Left ventricle myocardium superior (tissue), 1 donor: ENCODE results near the gene GSTA1. TPM values are rescaled to one million over a fixed set of nuclear protein-coding genes. Genes with fewer than 3 reads are reported as not detected.
"Not testable (repeated sequence)": the region's sequence is repeated elsewhere in the genome, so short reads cannot be mapped to it uniquely, and the experiment has no call there.

Source experiments
- ATAC-seq: fragments of 200-7000 bp; cut with Tn5 transposase; one replicate; pipeline ENCODE4 v1.9.1; 2020; ENCODE audit warnings: mild to moderate bottlenecking, moderate library complexity
- DNase-seq: peaks from one replicate; pipeline ENCODE4 v3.0.0-alpha.2; 2020
- intact Hi-C: fragments of 100-400 bp; cut with micrococcal nuclease; formaldehyde crosslinking; loops from one replicate; pipeline ENCODE4 v1.11.0; 2022
- long read RNA-seq: library from polyadenylated mRNA; unstranded; transcript quantifications from one replicate; pipeline ENCODE4 v2.0.0, GENCODE V29; 2021
- total RNA-seq: library from RNA; stranded (reverse); fragmentation: NEBNext Ultra II Directional; extraction: Animal tissue kit (Norgen Biotek cat#: 25700); gene quantifications from one replicate; pipeline ENCODE4 v1.2.1, GENCODE V29; 2021
- donor health status: DM: no; HTN: yes; CAD: no; lungs with severe emphysema.

Gene GSTA1
- not detected for total RNA-seq
- long read RNA-seq, result 0 reads

DNA sequence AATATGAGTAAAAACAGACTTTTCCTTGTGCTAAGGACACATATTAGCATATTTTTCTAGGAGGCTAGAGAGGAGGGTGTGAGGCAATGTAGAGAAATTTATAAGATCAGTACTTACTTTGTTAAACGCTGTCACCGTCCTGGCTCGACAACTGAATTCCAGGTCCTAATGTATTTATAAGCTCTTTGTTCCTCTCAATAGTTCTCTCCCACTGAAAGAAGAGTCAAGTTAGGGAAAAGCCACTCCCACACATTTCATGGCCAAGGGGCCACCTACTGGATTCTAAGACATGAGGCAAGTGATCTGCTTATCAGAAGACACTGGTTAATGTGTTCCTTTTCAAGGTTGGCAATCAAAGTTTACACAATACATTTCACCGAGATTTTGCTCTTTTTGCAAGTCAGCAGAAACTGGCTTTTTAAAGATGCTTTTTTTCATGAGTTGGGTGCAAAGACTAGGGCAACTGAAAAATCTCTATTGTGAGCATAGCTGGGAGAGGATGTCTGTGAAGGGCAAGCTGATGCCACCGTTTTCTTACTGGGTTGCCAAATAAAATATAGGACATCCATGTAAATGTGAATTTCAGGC lies at the start of gene GSTA1:
Gene GSTA1, minus strand, starts transcription at position 149 of the 588 bp plus-strand sequence. CDS start 4,549 bp downstream, outside the sequence.
- ATAC-seq, DNase-seq, intact Hi-C loops: not testable (repeated sequence)

DNA sequence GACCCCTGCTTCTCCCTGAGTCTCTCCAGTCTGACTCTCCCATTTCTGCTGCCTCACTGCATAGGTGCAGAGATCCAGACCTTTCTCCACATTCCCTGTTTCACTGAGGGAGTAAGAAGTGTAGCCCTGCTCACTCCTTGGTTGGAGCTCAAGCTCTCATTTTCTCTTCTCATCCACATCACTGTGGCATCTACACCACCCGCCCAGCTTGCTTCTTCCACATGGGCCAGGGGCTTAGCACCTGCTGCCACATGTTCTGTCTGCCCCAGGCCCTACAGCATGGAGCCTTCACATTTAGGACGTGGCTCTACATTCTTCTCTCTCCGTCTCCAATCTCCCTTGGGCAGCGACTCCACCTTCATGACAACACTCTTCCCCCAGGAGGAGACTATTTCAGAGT lies 45.5 kb upstream of the GSTA1 start:
- intact Hi-C loops, result no loop called here
- ATAC-seq (no peak), DNase-seq (no peak)

GRCh38 chr6:52846002-52846401 lies 42.4 kb upstream of the GSTA1 start:
- DNase-seq (no peak), ATAC-seq (no peak)
- intact Hi-C loops, result no loop called here

DNA sequence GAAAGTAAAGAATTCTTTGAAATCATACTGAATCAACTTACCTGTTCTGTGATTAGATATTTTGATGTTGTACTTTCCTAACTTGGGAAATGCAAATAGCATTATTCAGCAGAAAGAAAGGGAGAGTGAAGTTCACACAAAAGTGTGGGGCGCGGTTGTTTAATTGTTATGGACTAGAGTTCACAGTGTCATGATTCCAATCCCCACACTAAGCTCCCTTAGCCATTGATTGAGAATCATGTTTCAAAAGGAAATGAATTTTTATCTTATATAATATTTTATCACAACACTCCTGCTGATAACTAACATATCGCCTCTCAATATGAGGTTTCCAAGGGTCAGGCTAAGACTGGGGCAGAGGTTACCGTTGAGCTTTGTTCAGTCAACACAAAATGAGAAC lies 40.0 kb upstream of the GSTA1 start:
- ATAC-seq (no peak), DNase-seq (no peak)
- intact Hi-C loops, result no loop called here

- intact Hi-C loops, result no loop called here
- ATAC-seq (no peak), DNase-seq (no peak)
These were observed 37.4 kb upstream of the GSTA1 start, which contains the start of gene GSTA5 for GRCh38 chr6:52840763-52841585. Gene GSTA5, minus strand, starts transcription at chr6:52840813.

DNA sequence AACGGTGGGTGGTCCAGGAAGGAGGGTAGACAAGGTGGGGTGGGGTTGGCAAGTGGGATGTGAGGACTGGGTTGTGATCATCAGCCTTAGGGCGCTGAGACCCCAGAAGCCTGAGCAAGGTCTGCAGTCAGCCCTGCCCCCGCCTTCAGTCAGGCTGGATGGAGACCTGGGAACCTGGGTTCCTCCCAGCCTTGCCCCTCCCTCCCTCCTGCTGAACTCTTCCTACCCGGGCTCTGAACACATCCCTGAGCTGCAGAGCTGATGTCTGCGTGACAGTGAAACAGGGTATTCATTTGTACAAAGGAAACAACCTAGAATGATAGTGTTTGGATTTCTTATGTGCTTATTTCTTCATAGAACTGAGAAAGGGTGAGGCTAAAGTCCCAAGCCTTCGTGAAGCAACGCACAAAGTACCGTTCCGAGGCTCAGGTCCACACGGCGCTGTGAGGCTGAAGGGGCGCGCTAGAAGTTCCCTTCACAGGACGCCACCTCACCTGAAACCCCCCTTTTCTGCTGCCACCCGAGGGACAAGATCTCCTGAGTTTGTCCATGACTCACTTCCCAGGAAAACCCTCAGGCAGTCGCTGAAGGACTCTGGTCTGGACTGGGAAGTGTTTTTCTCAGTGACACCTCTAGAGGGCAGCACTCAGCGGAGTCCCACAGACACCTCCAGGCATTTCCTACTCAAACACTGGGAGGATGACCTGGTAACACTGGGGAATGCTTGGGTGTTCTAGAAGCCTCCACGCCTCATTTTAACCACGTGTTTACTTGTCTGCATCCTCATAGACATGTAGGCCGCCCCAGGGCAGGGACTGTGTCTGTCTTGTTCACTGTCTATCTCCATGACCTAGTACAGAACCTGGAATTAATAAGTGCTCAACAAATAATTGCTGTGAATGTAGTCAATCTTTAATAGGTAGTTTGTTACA lies 35.8 kb upstream of the GSTA1 start:
- peak; percentile 44 for ATAC-seq
- intact Hi-C loops, result no loop called here
- DNase-seq, result no peak

- ATAC-seq, result no peak
- intact Hi-C loops, result no loop called here
- no peak for DNase-seq
These were observed 30.9 kb upstream of the GSTA1 start for GRCh38 chr6:52834481-52834880.

DNA sequence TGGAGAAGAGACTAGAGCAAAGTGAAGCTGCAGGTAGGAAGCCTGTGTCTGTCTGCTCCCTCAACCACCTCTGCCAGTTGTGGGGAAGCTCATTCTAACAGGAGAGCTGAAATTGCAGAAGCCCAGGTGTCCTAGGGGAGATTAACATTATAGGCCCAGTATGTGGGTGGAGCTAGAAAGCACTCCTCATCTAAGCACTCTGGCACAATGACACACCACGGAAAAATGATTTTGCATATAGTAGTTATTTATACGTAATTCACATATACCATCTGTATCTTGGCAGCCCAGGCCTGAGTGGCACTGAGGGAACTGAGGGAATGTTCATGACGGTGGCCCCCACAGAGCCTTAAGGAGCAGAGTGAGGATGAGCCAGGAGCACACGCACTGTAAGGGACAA lies 27.3 kb upstream of the GSTA1 start:
- ATAC-seq, intact Hi-C loops, DNase-seq: not testable (repeated sequence)

- ATAC-seq (no peak), DNase-seq (no peak)
- intact Hi-C loops, result no loop called here
These were observed 25.6 kb upstream of the GSTA1 start for GRCh38 chr6:52829046-52829817.

DNA sequence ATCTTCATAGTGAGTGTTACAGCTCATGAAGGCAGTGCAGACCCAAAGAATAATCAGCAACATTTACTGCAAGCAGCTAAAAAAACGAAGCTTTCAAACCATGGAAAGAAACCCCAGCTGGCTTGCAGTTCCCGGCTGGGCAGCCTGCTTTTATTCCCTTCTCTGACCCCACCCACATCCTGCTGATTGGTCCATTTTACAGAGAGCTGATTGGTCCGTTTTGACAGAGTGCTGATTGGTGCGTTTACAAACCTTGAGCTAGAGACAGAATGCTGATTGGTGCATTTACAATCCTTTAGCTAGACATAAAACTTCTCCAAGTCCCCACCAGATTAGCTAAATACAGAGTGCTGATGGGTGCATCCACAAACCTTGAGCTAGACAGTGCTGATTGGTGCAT lies 25.0 kb upstream of the GSTA1 start:
- intact Hi-C loops, DNase-seq, ATAC-seq: not testable (repeated sequence)

DNA sequence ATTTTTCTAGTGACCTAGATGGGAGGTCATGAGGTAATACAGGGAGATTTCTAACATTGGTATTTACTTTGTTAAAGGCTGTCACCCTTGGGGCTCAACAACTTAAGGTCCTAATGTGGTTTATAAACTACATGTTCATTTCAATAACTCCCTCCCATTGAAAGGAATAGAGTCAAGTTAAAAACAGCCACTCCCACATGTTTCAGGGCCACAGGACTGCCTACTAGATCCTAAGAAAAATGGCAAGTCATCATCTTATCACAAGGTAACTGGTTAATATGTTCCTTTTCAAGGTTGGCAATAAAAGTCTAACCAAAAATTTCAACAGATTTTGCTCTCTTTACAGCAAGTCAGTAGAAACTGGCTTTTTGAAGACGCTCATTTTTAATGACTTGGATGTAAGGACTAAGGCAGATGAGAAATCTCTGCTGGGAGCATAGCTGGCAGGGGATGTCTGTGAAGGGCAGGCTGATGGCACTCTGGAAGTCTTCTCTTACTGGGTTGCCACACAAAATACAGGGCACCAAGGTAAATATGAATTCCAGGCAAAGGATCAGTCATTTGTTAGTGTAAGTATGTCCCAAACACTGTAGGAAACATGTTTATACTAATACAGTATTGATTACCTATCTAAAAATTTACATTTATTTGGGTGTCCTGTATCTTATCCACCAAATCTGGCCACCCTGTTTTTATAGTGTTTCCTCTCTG lies 23.6 kb upstream of the GSTA1 start:
- ATAC-seq, intact Hi-C loops, DNase-seq: not testable (repeated sequence)

GRCh38 chr6:52826513-52826912 lies 22.9 kb upstream of the GSTA1 start:
- DNase-seq, result no peak
- ATAC-seq, result no peak
- intact Hi-C loops, result no loop called here

- intact Hi-C loops, ATAC-seq: not testable (repeated sequence)
These were observed 22.4 kb upstream of the GSTA1 start for GRCh38 chr6:52825900-52826459.

GRCh38 chr6:52825270-52825793 lies 21.7 kb upstream of the GSTA1 start:
- DNase-seq, intact Hi-C loops, ATAC-seq: not testable (repeated sequence)

More at GRCh38 chr6:52825900-52826459, 22.4 kb upstream of the GSTA1 start:
- DNase-seq, result not testable (repeated sequence)

- intact Hi-C loops, result no loop called here
- ATAC-seq, result no peak
- no peak for DNase-seq
These were observed 18.2 kb upstream of the GSTA1 start for GRCh38 chr6:52821842-52822241.

GRCh38 chr6:52820198-52820597 lies 16.6 kb upstream of the GSTA1 start:
- intact Hi-C loops, result no loop called here
- no peak for DNase-seq
- ATAC-seq, result no peak
